ENCODE results near the gene HDGF.
"Not testable (repeated sequence)": the region's sequence is repeated elsewhere in the genome, so short reads cannot be mapped to it uniquely, and the experiment has no call there.

HDGF gene

GRCh38 chr1:156767101-156767878 is 15.8 kb upstream of the HDGF start, which contains the start of gene PRCC:
TSS of gene PRCC (plus strand) at chr1:156767535. CDS start at chr1:156767772, 237 bp downstream.
- TF ChIP-seq ZNF384 (IDR thresholded peaks at IDR 0.05): no peak
- TF ChIP-seq FOXK2 (IDR thresholded peaks at IDR 0.05): no peak
- no peak for TF ChIP-seq FOXM1 (IDR thresholded peaks at IDR 0.05; ENCODE audit: borderline replicate concordance)
- no peak for TF ChIP-seq SP1 (IDR thresholded peaks at IDR 0.05)
- TF ChIP-seq L3MBTL2 (conservative IDR thresholded peaks at IDR 0.05): peak; percentile 91
- peak; percentile 87 for TF ChIP-seq NFRKB (IDR thresholded peaks at IDR 0.05)
- no peak for TF ChIP-seq BHLHE40 (IDR thresholded peaks at IDR 0.05; ENCODE audit: borderline replicate concordance)
- peak; percentile 94 for TF ChIP-seq PKNOX1 (IDR thresholded peaks at IDR 0.05)
- no peak for TF ChIP-seq TARDBP (IDR thresholded peaks at IDR 0.05)
- peak; percentile 99 for TF ChIP-seq SUZ12 (IDR thresholded peaks at IDR 0.05)
- no peak for TF ChIP-seq ARNT (IDR thresholded peaks at IDR 0.05)
- TF ChIP-seq FOXA1 (IDR thresholded peaks at IDR 0.05): no peak
- TF ChIP-seq ELF4 (IDR thresholded peaks at IDR 0.05): peak; percentile 94
- TF ChIP-seq HDGF (IDR thresholded peaks at IDR 0.05; ENCODE audit: borderline replicate concordance): no peak
- no peak for TF ChIP-seq LEF1 (IDR thresholded peaks at IDR 0.05; ENCODE audit: borderline replicate concordance)
- no peak for TF ChIP-seq CTBP1 (IDR thresholded peaks at IDR 0.05; ENCODE audit: borderline replicate concordance)
- peak; percentile 95 for DNase-seq (ENCODE audit: extremely low spot score)
- ChIA-PET POLR2A (interaction anchor here (0.6 to 7.7 kb wide), 19 partner anchors 9 to 266 kb away, joined by 3 to 123 read pairs (median 5); partner anchors contain the start of genes HDGF, ISG20L2, METTL25B and MRPL24), CTCF (interaction anchor here (0.7 to 2.6 kb wide), 4 partner anchors 15 to 78 kb away, joined by 3 to 22 read pairs (median 10); partner anchors contain the start of genes HDGF and MRPL24)

- ChIA-PET POLR2A (interaction anchor here (0.6 to 7.7 kb wide), 19 partner anchors 9 to 265 kb away, joined by 3 to 123 read pairs (median 5); partner anchors contain the start of genes HDGF, ISG20L2, METTL25B and MRPL24), CTCF (interaction anchor here (0.7 to 2.6 kb wide), 4 partner anchors 15 to 77 kb away, joined by 3 to 22 read pairs (median 10); partner anchors contain the start of genes HDGF and MRPL24)
- TF ChIP-seq PKNOX1 (IDR thresholded peaks at IDR 0.05) (no peak), LEF1 (IDR thresholded peaks at IDR 0.05; ENCODE audit: borderline replicate concordance) (no peak), SP1 (IDR thresholded peaks at IDR 0.05) (no peak), HDGF (IDR thresholded peaks at IDR 0.05; ENCODE audit: borderline replicate concordance) (no peak), SUZ12 (IDR thresholded peaks at IDR 0.05) (no peak), L3MBTL2 (conservative IDR thresholded peaks at IDR 0.05) (no peak), FOXK2 (IDR thresholded peaks at IDR 0.05) (no peak), FOXA1 (IDR thresholded peaks at IDR 0.05) (no peak), ELF4 (IDR thresholded peaks at IDR 0.05) (no peak), CTBP1 (IDR thresholded peaks at IDR 0.05; ENCODE audit: borderline replicate concordance) (no peak), ARNT (IDR thresholded peaks at IDR 0.05) (no peak), ZNF384 (IDR thresholded peaks at IDR 0.05) (no peak), BHLHE40 (IDR thresholded peaks at IDR 0.05; ENCODE audit: borderline replicate concordance) (no peak), TARDBP (IDR thresholded peaks at IDR 0.05) (no peak), NFRKB (IDR thresholded peaks at IDR 0.05) (no peak), FOXM1 (IDR thresholded peaks at IDR 0.05; ENCODE audit: borderline replicate concordance) (no peak)
- DNase-seq (ENCODE audit: extremely low spot score): no peak
These were observed 15.0 kb upstream of the HDGF start for GRCh38 chr1:156766298-156767100.

GRCh38 chr1:156765666-156766065 is 14.2 kb upstream of the HDGF start:
- DNase-seq (ENCODE audit: extremely low spot score): no peak
- TF ChIP-seq BHLHE40 (IDR thresholded peaks at IDR 0.05; ENCODE audit: borderline replicate concordance): no peak
- no peak for TF ChIP-seq L3MBTL2 (conservative IDR thresholded peaks at IDR 0.05)
- TF ChIP-seq SUZ12 (IDR thresholded peaks at IDR 0.05): no peak
- no peak for TF ChIP-seq FOXM1 (IDR thresholded peaks at IDR 0.05; ENCODE audit: borderline replicate concordance)
- TF ChIP-seq SP1 (IDR thresholded peaks at IDR 0.05): no peak
- no peak for TF ChIP-seq FOXA1 (IDR thresholded peaks at IDR 0.05)
- TF ChIP-seq ARNT (IDR thresholded peaks at IDR 0.05): no peak
- TF ChIP-seq NFRKB (IDR thresholded peaks at IDR 0.05): no peak
- no peak for TF ChIP-seq ZNF384 (IDR thresholded peaks at IDR 0.05)
- TF ChIP-seq HDGF (IDR thresholded peaks at IDR 0.05; ENCODE audit: borderline replicate concordance): no peak
- no peak for TF ChIP-seq LEF1 (IDR thresholded peaks at IDR 0.05; ENCODE audit: borderline replicate concordance)
- no peak for TF ChIP-seq PKNOX1 (IDR thresholded peaks at IDR 0.05)
- TF ChIP-seq ELF4 (IDR thresholded peaks at IDR 0.05): no peak
- no peak for TF ChIP-seq CTBP1 (IDR thresholded peaks at IDR 0.05; ENCODE audit: borderline replicate concordance)
- ChIA-PET POLR2A (interaction anchor here (3.5 to 7.7 kb wide), 3 partner anchors 14 to 38 kb away, joined by 30 to 92 read pairs (median 80); partner anchors contain the start of genes HDGF, ISG20L2 and METTL25B), CTCF (interaction anchor here (0.5 to 2.6 kb wide), 4 partner anchors 29 to 309 kb away, joined by 3 to 22 read pairs (median 9); no protein-coding TSS in a partner anchor)

- ChIA-PET CTCF (interaction anchor here (0.7 to 2.6 kb wide), 3 partner anchors 29 to 75 kb away, joined by 3 to 22 read pairs (median 4); no protein-coding TSS in a partner anchor), POLR2A (interaction anchor here (7.3 to 7.7 kb wide), 2 partner anchors 14 to 38 kb away, joined by 80 to 92 read pairs; partner anchors contain the start of genes HDGF, ISG20L2 and METTL25B)
- DNase-seq (ENCODE audit: extremely low spot score): not testable (repeated sequence)
These were observed 13.7 kb upstream of the HDGF start for GRCh38 chr1:156765136-156765535.

GRCh38 chr1:156760796-156761104 is 9.3 kb upstream of the HDGF start:
- CTCF ChIA-PET: interaction anchor here (0.6 kb wide), 1 partner anchor 36 kb away, joined by 4 read pairs; no protein-coding TSS in a partner anchor
- DNase-seq (ENCODE audit: extremely low spot score): no peak
- POLR2A ChIA-PET: interaction anchor here (1.3 to 1.5 kb wide), 2 partner anchors 9 to 33 kb away, joined by 4 to 7 read pairs; partner anchors contain the start of genes HDGF, ISG20L2 and METTL25B
- TF ChIP-seq ZNF384 (IDR thresholded peaks at IDR 0.05) (no peak), BHLHE40 (IDR thresholded peaks at IDR 0.05; ENCODE audit: borderline replicate concordance) (no peak), CTBP1 (IDR thresholded peaks at IDR 0.05; ENCODE audit: borderline replicate concordance) (no peak), SUZ12 (IDR thresholded peaks at IDR 0.05) (no peak), FOXA1 (IDR thresholded peaks at IDR 0.05) (no peak), PKNOX1 (IDR thresholded peaks at IDR 0.05) (no peak), FOXM1 (IDR thresholded peaks at IDR 0.05; ENCODE audit: borderline replicate concordance) (no peak), ELF4 (IDR thresholded peaks at IDR 0.05) (no peak), FOXK2 (IDR thresholded peaks at IDR 0.05) (no peak), LEF1 (IDR thresholded peaks at IDR 0.05; ENCODE audit: borderline replicate concordance) (no peak), SP1 (IDR thresholded peaks at IDR 0.05) (no peak), L3MBTL2 (conservative IDR thresholded peaks at IDR 0.05) (no peak), TARDBP (IDR thresholded peaks at IDR 0.05) (no peak), HDGF (IDR thresholded peaks at IDR 0.05; ENCODE audit: borderline replicate concordance) (no peak), NFRKB (IDR thresholded peaks at IDR 0.05) (no peak)
